ENCODE data around the gene CRYL1. TPM values are rescaled to one million over a fixed set of nuclear protein-coding genes. Genes with fewer than 3 reads are reported as not detected.

The CRYL1 gene
- total and polyA plus RNA-seq, 2 of the 13 experiments (the other 11 are each of a cell fraction or from before 2014, with no cell fraction given) = 57.2 to 115 TPM

DNA sequence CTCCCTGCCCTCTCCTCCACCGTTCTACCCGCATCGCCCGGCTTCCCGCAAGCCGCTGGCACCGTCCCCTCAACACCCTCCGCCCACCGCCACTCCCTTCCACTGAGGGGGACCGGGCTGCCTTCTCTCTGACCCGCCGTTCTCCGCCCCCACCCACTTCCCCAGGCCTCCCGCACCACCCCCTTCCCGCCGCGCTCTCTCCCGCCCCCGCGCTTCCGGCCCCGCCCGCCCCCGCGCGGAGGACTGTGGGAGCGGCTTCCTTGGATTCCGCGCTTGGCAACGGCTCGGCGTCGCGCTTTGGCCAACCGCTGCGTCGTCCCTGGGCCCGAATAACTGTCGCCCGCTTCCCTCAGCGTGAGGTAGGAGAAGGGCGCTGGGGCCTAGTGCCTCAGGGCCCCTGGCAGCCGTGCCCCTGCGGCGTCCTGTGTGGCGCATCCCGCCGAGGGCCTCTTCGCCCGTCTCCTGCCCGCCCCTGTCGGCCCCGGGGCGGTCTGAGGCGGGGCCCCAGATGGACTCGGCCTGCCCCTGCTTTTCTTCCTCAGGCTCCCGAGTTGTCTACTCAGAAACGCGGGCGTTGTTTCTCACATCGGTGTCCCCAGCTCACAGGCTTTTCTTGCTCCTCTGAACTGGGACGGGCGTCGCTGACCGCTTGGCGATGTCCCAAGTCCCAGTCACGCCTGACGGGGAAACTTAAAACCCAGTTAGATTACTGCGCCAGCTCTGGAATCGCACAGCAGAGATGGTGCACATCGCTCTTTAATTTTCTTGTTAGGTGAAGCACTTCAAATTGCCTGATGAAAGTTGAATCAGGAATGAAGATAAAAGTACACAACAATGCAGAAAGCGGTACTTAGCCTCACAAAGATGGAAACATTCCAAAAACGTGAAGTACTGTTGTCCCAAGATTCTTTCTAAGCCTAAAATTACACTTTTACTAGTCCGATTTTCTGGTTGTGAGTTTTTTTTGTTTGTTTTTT lies 41.5 kb upstream of the CRYL1 start, which contains the start of gene IFT88 (continued):
- TF ChIP-seq, protein P1, sequence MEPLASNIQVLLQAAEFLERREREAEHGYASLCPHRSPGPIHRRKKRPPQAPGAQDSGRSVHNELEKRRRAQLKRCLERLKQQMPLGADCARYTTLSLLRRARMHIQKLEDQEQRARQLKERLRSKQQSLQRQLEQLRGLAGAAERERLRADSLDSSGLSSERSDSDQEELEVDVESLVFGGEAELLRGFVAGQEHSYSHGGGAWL (CRISPR knock-in tag; IDR thresholded peaks at IDR 0.05) = peak; percentile 89
- TF ChIP-seq, protein P2, sequence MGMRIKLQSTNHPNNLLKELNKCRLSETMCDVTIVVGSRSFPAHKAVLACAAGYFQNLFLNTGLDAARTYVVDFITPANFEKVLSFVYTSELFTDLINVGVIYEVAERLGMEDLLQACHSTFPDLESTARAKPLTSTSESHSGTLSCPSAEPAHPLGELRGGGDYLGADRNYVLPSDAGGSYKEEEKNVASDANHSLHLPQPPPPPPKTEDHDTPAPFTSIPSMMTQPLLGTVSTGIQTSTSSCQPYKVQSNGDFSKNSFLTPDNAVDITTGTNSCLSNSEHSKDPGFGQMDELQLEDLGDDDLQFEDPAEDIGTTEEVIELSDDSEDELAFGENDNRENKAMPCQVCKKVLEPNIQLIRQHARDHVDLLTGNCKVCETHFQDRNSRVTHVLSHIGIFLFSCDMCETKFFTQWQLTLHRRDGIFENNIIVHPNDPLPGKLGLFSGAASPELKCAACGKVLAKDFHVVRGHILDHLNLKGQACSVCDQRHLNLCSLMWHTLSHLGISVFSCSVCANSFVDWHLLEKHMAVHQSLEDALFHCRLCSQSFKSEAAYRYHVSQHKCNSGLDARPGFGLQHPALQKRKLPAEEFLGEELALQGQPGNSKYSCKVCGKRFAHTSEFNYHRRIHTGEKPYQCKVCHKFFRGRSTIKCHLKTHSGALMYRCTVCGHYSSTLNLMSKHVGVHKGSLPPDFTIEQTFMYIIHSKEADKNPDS (CRISPR knock-in tag; IDR thresholded peaks at IDR 0.05) = no peak
- TF ChIP-seq, protein P3, sequence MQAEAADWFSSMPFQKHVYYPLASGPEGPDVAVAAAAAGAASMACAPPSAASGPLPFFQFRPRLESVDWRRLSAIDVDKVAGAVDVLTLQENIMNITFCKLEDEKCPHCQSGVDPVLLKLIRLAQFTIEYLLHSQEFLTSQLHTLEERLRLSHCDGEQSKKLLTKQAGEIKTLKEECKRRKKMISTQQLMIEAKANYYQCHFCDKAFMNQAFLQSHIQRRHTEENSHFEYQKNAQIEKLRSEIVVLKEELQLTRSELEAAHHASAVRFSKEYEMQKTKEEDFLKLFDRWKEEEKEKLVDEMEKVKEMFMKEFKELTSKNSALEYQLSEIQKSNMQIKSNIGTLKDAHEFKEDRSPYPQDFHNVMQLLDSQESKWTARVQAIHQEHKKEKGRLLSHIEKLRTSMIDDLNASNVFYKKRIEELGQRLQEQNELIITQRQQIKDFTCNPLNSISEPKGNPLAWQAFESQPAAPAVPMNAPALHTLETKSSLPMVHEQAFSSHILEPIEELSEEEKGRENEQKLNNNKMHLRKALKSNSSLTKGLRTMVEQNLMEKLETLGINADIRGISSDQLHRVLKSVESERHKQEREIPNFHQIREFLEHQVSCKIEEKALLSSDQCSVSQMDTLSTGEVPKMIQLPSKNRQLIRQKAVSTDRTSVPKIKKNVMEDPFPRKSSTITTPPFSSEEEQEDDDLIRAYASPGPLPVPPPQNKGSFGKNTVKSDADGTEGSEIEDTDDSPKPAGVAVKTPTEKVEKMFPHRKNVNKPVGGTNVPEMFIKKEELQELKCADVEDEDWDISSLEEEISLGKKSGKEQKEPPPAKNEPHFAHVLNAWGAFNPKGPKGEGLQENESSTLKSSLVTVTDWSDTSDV (CRISPR knock-in tag; IDR thresholded peaks at IDR 0.05) = no peak
- TF ChIP-seq ZNF557 (CRISPR knock-in tag; IDR thresholded peaks at IDR 0.05) (no peak), ZNF614 (CRISPR knock-in tag; IDR thresholded peaks at IDR 0.05; ENCODE audit: borderline replicate concordance) (peak; percentile 48; the same call in 1 of the 2 replicates), KLF16 (CRISPR knock-in tag; IDR thresholded peaks at IDR 0.05) (peak in 1 of 2 experiments; percentile 21; a peak in 1 of 4 replicates)
- TF ChIP-seq, protein P4, sequence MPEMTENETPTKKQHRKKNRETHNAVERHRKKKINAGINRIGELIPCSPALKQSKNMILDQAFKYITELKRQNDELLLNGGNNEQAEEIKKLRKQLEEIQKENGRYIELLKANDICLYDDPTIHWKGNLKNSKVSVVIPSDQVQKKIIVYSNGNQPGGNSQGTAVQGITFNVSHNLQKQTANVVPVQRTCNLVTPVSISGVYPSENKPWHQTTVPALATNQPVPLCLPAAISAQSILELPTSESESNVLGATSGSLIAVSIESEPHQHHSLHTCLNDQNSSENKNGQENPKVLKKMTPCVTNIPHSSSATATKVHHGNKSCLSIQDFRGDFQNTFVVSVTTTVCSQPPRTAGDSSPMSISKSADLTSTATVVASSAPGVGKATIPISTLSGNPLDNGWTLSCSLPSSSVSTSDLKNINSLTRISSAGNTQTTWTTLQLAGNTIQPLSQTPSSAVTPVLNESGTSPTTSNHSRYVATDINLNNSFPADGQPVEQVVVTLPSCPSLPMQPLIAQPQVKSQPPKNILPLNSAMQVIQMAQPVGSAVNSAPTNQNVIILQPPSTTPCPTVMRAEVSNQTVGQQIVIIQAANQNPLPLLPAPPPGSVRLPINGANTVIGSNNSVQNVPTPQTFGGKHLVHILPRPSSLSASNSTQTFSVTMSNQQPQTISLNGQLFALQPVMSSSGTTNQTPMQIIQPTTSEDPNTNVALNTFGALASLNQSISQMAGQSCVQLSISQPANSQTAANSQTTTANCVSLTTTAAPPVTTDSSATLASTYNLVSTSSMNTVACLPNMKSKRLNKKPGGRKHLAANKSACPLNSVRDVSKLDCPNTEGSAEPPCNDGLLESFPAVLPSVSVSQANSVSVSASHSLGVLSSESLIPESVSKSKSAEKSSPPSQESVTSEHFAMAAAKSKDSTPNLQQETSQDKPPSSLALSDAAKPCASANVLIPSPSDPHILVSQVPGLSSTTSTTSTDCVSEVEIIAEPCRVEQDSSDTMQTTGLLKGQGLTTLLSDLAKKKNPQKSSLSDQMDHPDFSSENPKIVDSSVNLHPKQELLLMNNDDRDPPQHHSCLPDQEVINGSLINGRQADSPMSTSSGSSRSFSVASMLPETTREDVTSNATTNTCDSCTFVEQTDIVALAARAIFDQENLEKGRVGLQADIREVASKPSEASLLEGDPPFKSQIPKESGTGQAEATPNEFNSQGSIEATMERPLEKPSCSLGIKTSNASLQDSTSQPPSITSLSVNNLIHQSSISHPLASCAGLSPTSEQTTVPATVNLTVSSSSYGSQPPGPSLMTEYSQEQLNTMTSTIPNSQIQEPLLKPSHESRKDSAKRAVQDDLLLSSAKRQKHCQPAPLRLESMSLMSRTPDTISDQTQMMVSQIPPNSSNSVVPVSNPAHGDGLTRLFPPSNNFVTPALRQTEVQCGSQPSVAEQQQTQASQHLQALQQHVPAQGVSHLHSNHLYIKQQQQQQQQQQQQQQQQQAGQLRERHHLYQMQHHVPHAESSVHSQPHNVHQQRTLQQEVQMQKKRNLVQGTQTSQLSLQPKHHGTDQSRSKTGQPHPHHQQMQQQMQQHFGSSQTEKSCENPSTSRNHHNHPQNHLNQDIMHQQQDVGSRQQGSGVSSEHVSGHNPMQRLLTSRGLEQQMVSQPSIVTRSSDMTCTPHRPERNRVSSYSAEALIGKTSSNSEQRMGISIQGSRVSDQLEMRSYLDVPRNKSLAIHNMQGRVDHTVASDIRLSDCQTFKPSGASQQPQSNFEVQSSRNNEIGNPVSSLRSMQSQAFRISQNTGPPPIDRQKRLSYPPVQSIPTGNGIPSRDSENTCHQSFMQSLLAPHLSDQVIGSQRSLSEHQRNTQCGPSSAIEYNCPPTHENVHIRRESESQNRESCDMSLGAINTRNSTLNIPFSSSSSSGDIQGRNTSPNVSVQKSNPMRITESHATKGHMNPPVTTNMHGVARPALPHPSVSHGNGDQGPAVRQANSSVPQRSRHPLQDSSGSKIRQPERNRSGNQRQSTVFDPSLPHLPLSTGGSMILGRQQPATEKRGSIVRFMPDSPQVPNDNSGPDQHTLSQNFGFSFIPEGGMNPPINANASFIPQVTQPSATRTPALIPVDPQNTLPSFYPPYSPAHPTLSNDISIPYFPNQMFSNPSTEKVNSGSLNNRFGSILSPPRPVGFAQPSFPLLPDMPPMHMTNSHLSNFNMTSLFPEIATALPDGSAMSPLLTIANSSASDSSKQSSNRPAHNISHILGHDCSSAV (CRISPR knock-in tag; IDR thresholded peaks at IDR 0.05; ENCODE audit: borderline replicate concordance) = no peak
- TF ChIP-seq, protein P5, sequence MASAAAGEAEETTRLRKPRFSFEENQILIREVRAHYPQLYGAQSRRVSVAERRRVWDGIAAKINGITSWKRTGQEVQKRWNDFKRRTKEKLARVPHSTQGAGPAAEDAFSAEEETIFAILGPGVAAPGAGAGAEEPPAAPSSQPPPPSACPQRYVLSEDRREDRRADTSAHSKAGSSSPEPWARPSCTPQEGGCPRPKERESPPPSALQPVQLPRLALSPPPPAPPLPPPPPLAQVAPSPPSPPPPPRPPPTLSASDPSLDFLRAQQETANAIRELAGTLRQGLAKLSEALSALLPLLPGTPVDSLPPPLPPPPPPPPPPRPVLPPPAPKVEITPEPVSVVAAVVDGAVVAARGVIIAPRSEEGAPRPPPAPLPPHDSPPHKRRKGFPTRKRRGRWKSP (CRISPR knock-in tag; IDR thresholded peaks at IDR 0.05) = 0 out of 2 replicates have a peak, but pooled peaks have one; percentile 24
- TF ChIP-seq, protein P6, sequence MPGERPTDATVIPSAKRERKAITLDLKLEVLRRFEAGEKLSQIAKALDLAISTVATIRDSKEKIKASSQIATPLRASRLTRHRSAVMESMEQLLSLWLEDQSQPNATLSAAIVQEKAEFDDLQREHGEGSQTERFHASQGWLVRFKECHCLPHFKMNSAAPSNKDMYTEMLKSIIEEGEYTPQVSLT (CRISPR knock-in tag; IDR thresholded peaks at IDR 0.05; ENCODE audit: borderline replicate concordance, low read depth) = no peak

Data from HepG2 (cell line).